ENCODE results near the gene TBXAS1. TPM values are rescaled to one million over a fixed set of nuclear protein-coding genes. Genes with fewer than 3 reads are reported as not detected.

The TBXAS1 gene
- total RNA-seq, 2 donors from 2014 or later, result 30.1 to 66.6 TPM

GRCh38 chr7:140024585-140024984, 195.5 kb downstream of the TBXAS1 start:
- Histone ChIP-seq H3K27ac (no peak overlapping the region), H3K9me3 (no peaks in the 10 kb centered on the region), H3K36me3 (peaks cover 9% of the 10 kb centered on the region), H3K4me3 (no peak overlapping the region), H3K27me3 (replicated peaks; ENCODE audit: insufficient read depth) (no peaks in the 10 kb centered on the region), H3K4me1 (ENCODE audit: control insufficient read depth in 1 of 2, low read depth in 2 of 2) (peaks cover 2 to 18% of the 10 kb centered on the region in 2 donors)
- DNase-seq (ENCODE audit: low spot score), result no peak
- no peak for TF ChIP-seq CTCF (IDR thresholded peaks at IDR 0.05)
- ATAC-seq (ENCODE audit: insufficient number of reproducible peaks, low FRiP score, low read depth), result no peak

DNA sequence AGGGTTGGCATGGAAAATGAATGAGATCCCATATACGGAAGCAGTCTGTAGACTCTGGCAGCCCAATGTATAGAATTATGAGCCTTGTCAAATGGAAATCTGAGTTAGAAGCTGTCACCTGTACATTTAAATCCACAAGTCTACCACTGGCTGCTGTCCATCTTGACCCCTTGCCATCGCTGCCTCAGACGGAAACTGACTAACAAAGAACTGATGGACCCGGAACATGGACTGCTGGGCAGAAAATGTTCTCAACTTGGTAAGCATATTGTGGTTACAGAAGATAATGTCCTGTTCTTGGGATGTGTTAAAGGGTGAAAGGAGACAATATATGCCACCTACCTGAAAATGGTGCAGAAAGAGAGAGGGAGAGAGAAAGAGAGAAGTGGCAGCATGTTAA, 196.2 kb downstream of the TBXAS1 start:
- peaks cover 9% of the 10 kb centered on the region for H3K36me3 ChIP-seq
- DNase-seq (ENCODE audit: low spot score) (no peak), ATAC-seq (ENCODE audit: insufficient number of reproducible peaks, low FRiP score, low read depth) (no peak)
- H3K9me3 ChIP-seq, result no peaks in the 10 kb centered on the region
- peaks cover 2 to 18% of the 10 kb centered on the region in 2 donors for H3K4me1 ChIP-seq (ENCODE audit: control insufficient read depth in 1 of 2, low read depth in 2 of 2)
- no peaks in the 10 kb centered on the region for H3K27me3 ChIP-seq (replicated peaks; ENCODE audit: insufficient read depth)
- TF ChIP-seq CTCF (IDR thresholded peaks at IDR 0.05), result no peak
- no peak overlapping the region for H3K27ac ChIP-seq
- H3K4me3 ChIP-seq, result no peak overlapping the region

- DNase-seq (ENCODE audit: low spot score) (no peak), ATAC-seq (ENCODE audit: insufficient number of reproducible peaks, low FRiP score, low read depth) (no peak)
- no peak overlapping the region for H3K27ac ChIP-seq
- TF ChIP-seq CTCF (IDR thresholded peaks at IDR 0.05), result no peak
- peaks cover 9% of the 10 kb centered on the region for H3K36me3 ChIP-seq
- no peaks in the 10 kb centered on the region for H3K9me3 ChIP-seq
- H3K27me3 ChIP-seq (replicated peaks; ENCODE audit: insufficient read depth), result no peaks in the 10 kb centered on the region
- H3K4me3 ChIP-seq, result no peak overlapping the region
- peaks cover 2 to 18% of the 10 kb centered on the region in 2 donors for H3K4me1 ChIP-seq (ENCODE audit: control insufficient read depth in 1 of 2, low read depth in 2 of 2)
These were observed 196.9 kb downstream of the TBXAS1 start for GRCh38 chr7:140025814-140026433.

DNA sequence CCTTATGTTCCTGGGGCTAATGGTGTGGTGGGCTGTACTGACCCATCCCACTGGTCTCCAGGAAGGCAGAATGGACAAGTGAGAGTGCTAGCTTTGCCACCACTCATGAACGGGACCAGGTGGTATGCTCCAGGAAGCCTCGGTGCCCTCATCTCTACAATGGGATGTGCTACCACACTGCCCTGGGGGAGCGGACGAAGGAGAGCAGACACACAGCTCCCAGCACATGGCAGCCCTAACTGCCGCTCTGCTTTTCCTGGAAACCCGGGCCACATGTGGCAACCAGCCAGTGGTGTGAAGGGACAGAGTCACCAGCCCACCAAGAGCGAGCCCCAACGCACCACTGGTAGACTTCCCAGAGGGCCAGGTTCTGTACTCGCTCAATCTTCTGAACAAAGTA, 197.9 kb downstream of the TBXAS1 start:
- TF ChIP-seq CTCF (IDR thresholded peaks at IDR 0.05), result no peak
- Histone ChIP-seq H3K4me3 (no peak overlapping the region), H3K27ac (no peak overlapping the region), H3K9me3 (no peaks in the 10 kb centered on the region), H3K27me3 (replicated peaks; ENCODE audit: insufficient read depth) (no peaks in the 10 kb centered on the region), H3K4me1 (ENCODE audit: control insufficient read depth in 1 of 2, low read depth in 2 of 2) (peaks cover 2 to 14% of the 10 kb centered on the region in 2 donors), H3K36me3 (peaks cover 9% of the 10 kb centered on the region)
- no peak for ATAC-seq (ENCODE audit: insufficient number of reproducible peaks, low FRiP score, low read depth)
- no peak for DNase-seq (ENCODE audit: low spot score)

DNA sequence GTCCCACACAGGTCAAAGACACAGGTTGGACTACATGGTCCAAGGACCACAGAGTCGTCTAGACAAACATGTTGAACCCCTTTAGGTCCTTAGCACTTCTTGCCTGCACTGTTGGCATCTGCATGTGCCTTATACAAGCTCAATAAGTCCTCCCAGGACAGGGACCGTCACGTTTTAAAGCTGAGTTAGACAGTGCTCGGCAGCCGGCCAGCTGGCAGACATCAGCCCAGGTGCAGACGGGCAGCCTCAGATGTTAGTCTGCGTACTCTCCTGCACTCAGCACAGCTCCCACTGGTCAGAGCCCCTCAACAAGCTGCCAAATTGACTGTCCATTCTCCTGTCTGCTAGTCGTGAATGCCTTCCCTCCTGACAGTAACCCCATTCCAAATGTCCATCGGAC, 198.8 kb downstream of the TBXAS1 start:
- peaks cover 15% of the 10 kb centered on the region for H3K36me3 ChIP-seq
- DNase-seq (ENCODE audit: low spot score) (no peak), ATAC-seq (ENCODE audit: insufficient number of reproducible peaks, low FRiP score, low read depth) (no peak)
- H3K27ac ChIP-seq, result no peak overlapping the region
- H3K27me3 ChIP-seq (replicated peaks; ENCODE audit: insufficient read depth), result no peaks in the 10 kb centered on the region
- no peak overlapping the region for H3K4me3 ChIP-seq
- H3K9me3 ChIP-seq, result no peaks in the 10 kb centered on the region
- peaks cover 0 to 5% of the 10 kb centered on the region in 2 donors for H3K4me1 ChIP-seq (ENCODE audit: control insufficient read depth in 1 of 2, low read depth in 2 of 2)
- no peak for TF ChIP-seq CTCF (IDR thresholded peaks at IDR 0.05)

All from thoracic aorta (tissue), 2 donors.